CD8-positive, alpha-beta memory T cell (primary cell): ENCODE measurements around the gene ABCB6. TPM values are rescaled to one million over a fixed set of nuclear protein-coding genes. Genes with fewer than 3 reads are reported as not detected.
"Not testable (repeated sequence)": the region's sequence is repeated elsewhere in the genome, so short reads cannot be mapped to it uniquely, and the experiment has no call there.

Experiments used
- CTCF ChIA-PET: fragments of 350-600 bp; sonication (Branson Sonifier 250); formaldehyde crosslinking; loops from one replicate; lab custom pipeline; 2021; ENCODE audit warnings: antibody characterized with exemption; lab: Charles Lee
- POLR2A ChIA-PET: fragments of 350-600 bp; sonication (Branson Sonifier 250); formaldehyde crosslinking; loops from one replicate; lab custom pipeline; 2021; ENCODE audit warnings: antibody characterized with exemption; lab: Charles Lee
- DNase-seq, 5 donors: peaks; one replicate each; pipeline versions ENCODE4 v3.0.0 to v3.0.0-alpha.2; 2020 to 2022; ENCODE audit warnings: mixed read lengths in 1 of 5
- H3K27ac ChIP-seq: one replicate; pipeline ENCODE4 v1.7.0; 2013; ENCODE audit warnings: low read depth, mild to moderate bottlenecking, low read length, moderate library complexity
- H3K27me3 ChIP-seq: 2 replicates; pipeline ENCODE4 v1.7.0; 2013; ENCODE audit warnings: low read length, mild to moderate bottlenecking; ENCODE audit not compliant: insufficient read depth, poor library complexity, severe bottlenecking
- H3K36me3 ChIP-seq: 2 replicates; pipeline ENCODE4 v1.7.0; 2013; ENCODE audit warnings: mild to moderate bottlenecking, low read length, moderate library complexity; ENCODE audit not compliant: insufficient read depth
- H3K4me1 ChIP-seq: 2 replicates; pipeline ENCODE4 v1.7.0; 2013; ENCODE audit warnings: mild to moderate bottlenecking, low read length, moderate library complexity; ENCODE audit not compliant: insufficient read depth
- H3K4me3 ChIP-seq: 2 replicates; pipeline ENCODE4 v1.7.0; 2013; ENCODE audit warnings: mild to moderate bottlenecking, low read length
- H3K9me3 ChIP-seq: 2 replicates; pipeline ENCODE4 v1.7.0; 2013; ENCODE audit warnings: mild to moderate bottlenecking, low read length
- H3K27ac Mint-ChIP-seq, 8 donors: one replicate each; pipeline ENCODE4 v1.8.0; 2020 to 2021; ENCODE audit warnings: mixed read lengths in 8 of 8, mild to moderate bottlenecking in 6 of 8, inconsistent platforms in 3 of 8, moderate library complexity in 3 of 8
- H3K27me3 Mint-ChIP-seq, 2 donors: one replicate each; pipeline ENCODE4 v1.8.0; 2020 to 2021; ENCODE audit warnings: mixed read lengths in 2 of 2, mild to moderate bottlenecking in 1 of 2, moderate library complexity in 1 of 2
- H3K36me3 Mint-ChIP-seq, 3 donors: one replicate each; pipeline ENCODE4 v1.8.0; 2020 to 2021; ENCODE audit warnings: mixed read lengths in 3 of 3, inconsistent platforms in 1 of 3, mild to moderate bottlenecking in 1 of 3
- H3K4me1 Mint-ChIP-seq, 3 donors: one replicate each; pipeline ENCODE4 v1.8.0; 2020 to 2021; ENCODE audit warnings: mixed read lengths in 3 of 3, inconsistent platforms in 1 of 3, mild to moderate bottlenecking in 1 of 3
- H3K4me3 Mint-ChIP-seq, 7 donors: one replicate each; pipeline ENCODE4 v1.8.0; 2020 to 2021; ENCODE audit warnings: mixed read lengths in 7 of 7, mild to moderate bottlenecking in 6 of 7, moderate library complexity in 4 of 7, inconsistent platforms in 2 of 7
- H3K9me3 Mint-ChIP-seq, 5 donors: one replicate each; pipeline ENCODE4 v1.8.0; 2020 to 2022; ENCODE audit warnings: mixed read lengths in 5 of 5, mild to moderate bottlenecking in 3 of 5, moderate library complexity in 2 of 5, inconsistent platforms in 1 of 5
- polyA plus RNA-seq: library from polyadenylated mRNA; unstranded; fragments of 300-500 nt; fragmentation: Illumina TruSeq; gene quantifications from one replicate; pipeline ENCODE4 v1.2.3, GENCODE V29; 2021
- total RNA-seq, 2 experiments: library from RNA; stranded (reverse); gene quantifications; one replicate each; pipeline ENCODE4 v1.2.3, GENCODE V29; 2021

Gene ABCB6
- total and polyA plus RNA-seq, 3 experiments from 2014 or later: 2.1 to 22.8 (median 22.1) TPM

DNA sequence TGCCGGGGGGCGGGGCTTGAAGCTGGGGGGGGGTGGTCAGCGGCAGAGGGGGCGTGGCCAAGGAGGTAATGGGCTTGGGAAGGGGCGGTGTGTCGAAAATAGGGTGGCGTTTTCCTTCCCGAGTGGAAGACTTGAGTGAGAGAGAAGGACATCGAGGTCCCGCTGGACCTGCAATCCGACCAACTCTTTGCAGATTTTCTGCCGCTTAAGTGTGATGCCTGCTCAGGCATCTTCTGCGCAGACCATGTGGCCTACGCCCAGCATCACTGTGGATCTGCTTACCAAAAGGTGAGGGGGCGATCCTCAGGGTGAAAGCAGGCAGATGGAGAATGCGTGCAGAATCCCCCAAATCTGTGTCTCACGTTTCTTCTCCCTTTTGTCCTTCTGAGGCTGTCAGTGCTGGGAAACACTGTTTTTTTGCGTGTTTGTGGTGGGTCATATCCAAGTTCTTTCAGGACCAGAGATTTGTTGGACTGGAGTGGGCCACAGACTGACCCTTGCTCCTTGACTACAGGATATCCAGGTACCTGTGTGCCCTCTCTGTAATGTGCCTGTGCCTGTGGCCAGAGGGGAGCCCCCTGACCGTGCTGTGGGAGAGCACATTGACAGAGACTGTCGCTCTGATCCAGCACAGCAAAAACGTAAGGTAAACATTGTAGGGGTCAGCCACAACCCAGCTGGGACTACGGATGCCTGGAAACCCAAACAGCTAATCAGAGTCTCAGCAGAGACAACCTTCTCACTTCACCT, 11.4 kb downstream of the ABCB6 start:
- no peak for DNase-seq
- Mint-ChIP-seq H3K9me3 (no peaks in the 10 kb centered on the region), H3K36me3 (peaks cover 0 to 27% (median 1%) of the 10 kb centered on the region in 3 donors), H3K27me3 (no peaks in the 10 kb centered on the region), H3K4me3 (peak overlapping the region; percentile 88 to 97 (median 94)), H3K4me1 (peaks cover 32 to 53% (median 49%) of the 10 kb centered on the region in 3 donors), H3K27ac (peak overlapping the region; percentile 74 to 97 (median 90))
- Histone ChIP-seq H3K9me3 (no peaks in the 10 kb centered on the region), H3K36me3 (peaks cover 20% of the 10 kb centered on the region), H3K27ac (peak overlapping the region; percentile 85), H3K4me3 (peak overlapping the region; percentile 81), H3K4me1 (peaks cover 29% of the 10 kb centered on the region), H3K27me3 (no peaks in the 10 kb centered on the region)
- POLR2A ChIA-PET: interaction anchor here (0.8 to 3.9 kb wide), 12 partner anchors 23 to 315 kb away, joined by 3 to 88 read pairs (median 10); partner anchors contain the start of genes ANKZF1, ATG9A, CNPPD1 and DNAJB2
- CTCF ChIA-PET: interaction anchor here (0.9 to 7.1 kb wide), 8 partner anchors 11 to 87 kb away, joined by 3 to 110 read pairs (median 9); partner anchors contain the start of genes CNPPD1, NHEJ1 and SLC23A3

DNA sequence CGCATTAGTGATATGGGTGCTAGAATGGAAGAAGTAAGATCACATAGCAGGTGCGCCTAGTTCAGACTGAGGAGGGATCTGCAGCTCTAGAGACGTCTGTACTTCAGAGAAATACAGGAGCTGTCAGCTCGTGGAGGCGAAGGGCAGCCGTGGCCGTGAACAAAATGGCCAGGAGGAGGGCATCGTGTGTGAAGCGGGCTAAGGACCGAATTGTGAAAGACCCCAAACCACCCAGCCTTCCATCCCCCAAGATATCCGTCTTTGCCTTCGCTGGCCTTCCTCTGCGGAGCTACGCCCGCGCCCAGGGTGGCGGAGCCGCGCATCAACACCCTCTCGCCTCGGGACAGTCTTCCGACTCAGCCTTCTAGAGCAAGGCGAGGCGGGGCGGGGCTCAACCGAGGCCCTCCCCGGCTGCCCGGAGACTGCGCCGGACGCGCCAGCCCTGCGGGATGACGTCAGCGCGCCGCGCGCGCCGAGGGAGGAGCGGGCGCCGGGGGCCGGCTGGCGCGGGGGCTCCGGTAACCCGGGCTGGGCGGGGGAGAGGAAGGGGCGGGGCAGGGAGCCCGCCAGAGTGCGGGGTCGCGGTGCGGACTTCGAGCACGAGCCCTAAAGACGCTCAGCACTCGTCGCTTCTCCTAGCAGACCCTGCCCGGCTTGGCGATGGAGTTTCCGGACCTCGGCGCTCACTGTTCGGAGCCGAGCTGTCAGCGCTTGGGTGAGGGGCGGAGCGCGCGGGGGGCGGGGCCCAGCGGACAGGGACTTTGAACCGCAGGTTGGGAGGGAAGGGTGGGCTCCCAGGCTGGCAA, 12.2 kb downstream of the ABCB6 start, which contains the start of gene ZFAND2B:
Gene ZFAND2B (plus strand): TSS at position 455 of the 806 bp plus-strand sequence. CDS start 206 bp downstream, at position 661.
- Mint-ChIP-seq H3K27ac (peak within 1 kb of the TSS; percentile 95 to 99 (median 96)), H3K4me3 (peak within 1 kb of the TSS; percentile 88 to 97 (median 94)), H3K4me1 (peaks cover 32 to 53% (median 48%) of the 10 kb centered on the region in 3 donors), H3K27me3 (no peaks in the 10 kb centered on the region), H3K9me3 (no peaks in the 10 kb centered on the region), H3K36me3 (peaks cover 0 to 27% (median 0%) of the 10 kb centered on the region in 3 donors)
- peak; percentile 95 to 98 (median 96) for DNase-seq
- Histone ChIP-seq H3K4me3 (peak within 1 kb of the TSS; percentile 81), H3K4me1 (peaks cover 29% of the 10 kb centered on the region), H3K36me3 (peaks cover 20% of the 10 kb centered on the region), H3K9me3 (no peaks in the 10 kb centered on the region), H3K27me3 (no peaks in the 10 kb centered on the region), H3K27ac (peak within 1 kb of the TSS; percentile 85)
- CTCF ChIA-PET: interaction anchor here (0.7 to 7.1 kb wide), 13 partner anchors 11 to 88 kb away, joined by 3 to 70 read pairs (median 5); partner anchors contain the start of genes CNPPD1, GLB1L, NHEJ1 and SLC23A3
- POLR2A ChIA-PET: interaction anchor here (0.6 to 3.9 kb wide), 19 partner anchors 10 to 977 kb away, joined by 3 to 88 read pairs (median 5); partner anchors contain the start of genes ANKZF1, ATG9A, BCS1L and CNPPD1

DNA sequence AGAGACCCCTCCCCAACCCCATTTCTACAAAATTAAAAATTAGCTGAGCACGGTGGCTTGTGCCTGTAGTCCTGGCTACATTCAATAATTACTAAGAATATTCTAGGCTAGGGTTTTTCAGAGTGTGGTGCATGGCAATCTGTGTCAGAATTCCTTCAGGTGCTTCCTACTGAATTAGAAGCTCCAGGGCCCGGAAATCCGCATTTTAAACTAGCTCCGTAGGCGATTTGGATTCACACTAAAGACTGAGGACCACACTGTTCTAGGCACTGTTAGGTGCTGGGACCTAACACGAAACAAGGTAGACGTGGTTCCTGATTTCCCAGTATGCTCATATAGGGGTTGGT, 12.8 kb downstream of the ABCB6 start:
- H3K4me3 Mint-ChIP-seq: peak overlapping the region; percentile 88 to 97 (median 94)
- no peak for DNase-seq
- peaks cover 26 to 48% (median 44%) of the 10 kb centered on the region in 3 donors for H3K4me1 Mint-ChIP-seq
- no peaks in the 10 kb centered on the region for H3K27me3 Mint-ChIP-seq
- peak overlapping the region; percentile 81 for H3K4me3 ChIP-seq
- H3K36me3 Mint-ChIP-seq: peaks cover 0 to 27% (median 0%) of the 10 kb centered on the region in 3 donors
- CTCF ChIA-PET: interaction anchor here (0.7 to 7.1 kb wide), 10 partner anchors 13 to 89 kb away, joined by 3 to 70 read pairs (median 6); partner anchors contain the start of genes CNPPD1, GLB1L, NHEJ1 and SLC23A3
- H3K27me3 ChIP-seq: no peaks in the 10 kb centered on the region
- peaks cover 20% of the 10 kb centered on the region for H3K36me3 ChIP-seq
- peaks cover 0 to under 1% (median 0%) of the 10 kb centered on the region in 5 donors for H3K9me3 Mint-ChIP-seq
- POLR2A ChIA-PET: interaction anchor here (0.6 to 3.9 kb wide), 17 partner anchors 9 to 977 kb away, joined by 3 to 88 read pairs (median 5); partner anchors contain the start of genes ANKZF1, ATG9A, BCS1L and CNPPD1
- H3K27ac ChIP-seq: peak overlapping the region; percentile 85
- H3K27ac Mint-ChIP-seq: peak overlapping the region; percentile 95 to 99 (median 96)
- no peaks in the 10 kb centered on the region for H3K9me3 ChIP-seq
- H3K4me1 ChIP-seq: peaks cover 24% of the 10 kb centered on the region

DNA sequence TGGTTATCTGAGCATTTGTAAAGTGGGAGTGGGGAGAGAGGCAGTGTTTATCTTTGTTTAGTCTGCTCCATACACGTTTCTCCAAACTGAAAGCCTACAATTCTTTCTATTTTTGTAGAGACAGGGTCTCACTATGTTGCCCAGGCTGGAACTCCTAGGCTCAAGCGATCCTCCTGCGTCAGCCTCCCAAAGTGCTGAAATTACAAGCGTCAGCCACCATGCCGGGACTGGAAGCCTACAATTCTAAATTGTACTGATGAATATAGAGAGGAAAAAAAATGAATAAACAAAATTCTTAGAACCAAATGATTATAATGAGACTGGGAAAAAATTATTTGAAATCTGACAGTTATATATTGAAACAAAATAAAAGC, 13.6 kb downstream of the ABCB6 start:
- peak overlapping the region; percentile 34 to 99 (median 93) for H3K27ac Mint-ChIP-seq
- Histone ChIP-seq H3K4me1 (peaks cover 20% of the 10 kb centered on the region), H3K27ac (no peak overlapping the region), H3K4me3 (no peak overlapping the region), H3K27me3 (no peaks in the 10 kb centered on the region), H3K9me3 (no peaks in the 10 kb centered on the region), H3K36me3 (peaks cover 20% of the 10 kb centered on the region)
- peak overlapping the region in 4 of 7 donors; percentile 31 to 53 (median 39) for H3K4me3 Mint-ChIP-seq
- H3K27me3 Mint-ChIP-seq: no peaks in the 10 kb centered on the region
- H3K36me3 Mint-ChIP-seq: peaks cover 0 to 27% (median 0%) of the 10 kb centered on the region in 3 donors
- ChIA-PET POLR2A (interaction anchor here (2.1 to 3.9 kb wide), 3 partner anchors 25 to 49 kb away, joined by 16 to 88 read pairs (median 16); partner anchors contain the start of genes CNPPD1 and TUBA4A), CTCF (interaction anchor here (0.7 to 4.0 kb wide), 6 partner anchors 9 to 90 kb away, joined by 3 to 14 read pairs (median 6); partner anchors contain the start of genes CNPPD1 and NHEJ1)
- DNase-seq: no peak
- H3K4me1 Mint-ChIP-seq: peaks cover 31 to 49% (median 46%) of the 10 kb centered on the region in 3 donors
- peaks cover 0 to 5% (median 0%) of the 10 kb centered on the region in 5 donors for H3K9me3 Mint-ChIP-seq

DNA sequence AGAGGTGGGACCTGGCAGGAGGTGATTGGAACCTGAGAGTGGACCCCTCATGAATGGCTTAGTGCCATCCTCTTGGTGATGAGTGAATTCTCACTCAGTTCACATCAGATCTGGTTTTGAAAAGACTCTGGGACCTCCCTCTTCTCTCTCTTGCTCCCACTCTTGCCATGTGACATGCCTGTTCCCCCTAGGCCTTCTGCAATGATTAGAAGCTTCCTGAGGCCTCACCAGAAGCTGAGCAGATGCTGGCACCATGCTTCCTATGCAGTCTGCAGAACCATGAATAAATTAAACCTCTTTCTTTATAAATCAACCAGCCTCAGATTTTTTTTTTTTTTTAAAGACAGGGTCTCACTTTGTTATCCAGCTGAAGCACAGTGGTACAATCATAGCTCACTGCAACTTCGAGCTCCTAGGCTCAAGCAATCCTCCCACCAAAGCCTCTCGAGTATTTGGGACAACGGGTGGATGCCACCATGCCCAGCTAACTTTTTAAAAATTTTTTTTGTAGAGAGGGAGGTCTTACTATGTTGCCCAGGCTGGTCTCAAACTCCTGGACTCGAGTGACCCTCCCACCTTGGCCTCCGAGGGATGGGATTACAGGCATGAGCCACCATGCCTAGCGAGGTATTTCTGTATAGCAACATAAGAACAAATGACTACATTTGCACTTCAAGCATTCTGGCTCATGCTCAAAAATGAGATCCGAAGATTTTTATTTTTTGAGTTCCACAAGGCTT, 14.2 kb downstream of the ABCB6 start:
- peaks cover 24% of the 10 kb centered on the region for H3K4me1 ChIP-seq
- ChIA-PET CTCF (interaction anchor here (0.7 to 1.7 kb wide), 7 partner anchors 10 to 1016 kb away, joined by 3 to 4 read pairs (median 3); partner anchors contain the start of genes CNPPD1 and NHEJ1), POLR2A (interaction anchor here (3.9 kb wide), 1 partner anchor 29 kb away, joined by 88 read pairs; the partner anchor contains the start of gene CNPPD1)
- DNase-seq: no peak
- H3K27me3 ChIP-seq: no peaks in the 10 kb centered on the region
- Mint-ChIP-seq H3K27ac (peak overlapping the region in 6 of 8 donors; percentile 11 to 96 (median 83)), H3K4me1 (peaks cover 30 to 46% (median 44%) of the 10 kb centered on the region in 3 donors), H3K27me3 (no peaks in the 10 kb centered on the region), H3K9me3 (peaks cover 0 to 5% (median 0%) of the 10 kb centered on the region in 5 donors), H3K36me3 (peaks cover 0 to 26% (median 0%) of the 10 kb centered on the region in 3 donors), H3K4me3 (peak overlapping the region in 1 of 7 donors; percentile 37)
- H3K4me3 ChIP-seq: no peak overlapping the region
- H3K27ac ChIP-seq: no peak overlapping the region
- H3K9me3 ChIP-seq: no peaks in the 10 kb centered on the region
- peaks cover 20% of the 10 kb centered on the region for H3K36me3 ChIP-seq

DNA sequence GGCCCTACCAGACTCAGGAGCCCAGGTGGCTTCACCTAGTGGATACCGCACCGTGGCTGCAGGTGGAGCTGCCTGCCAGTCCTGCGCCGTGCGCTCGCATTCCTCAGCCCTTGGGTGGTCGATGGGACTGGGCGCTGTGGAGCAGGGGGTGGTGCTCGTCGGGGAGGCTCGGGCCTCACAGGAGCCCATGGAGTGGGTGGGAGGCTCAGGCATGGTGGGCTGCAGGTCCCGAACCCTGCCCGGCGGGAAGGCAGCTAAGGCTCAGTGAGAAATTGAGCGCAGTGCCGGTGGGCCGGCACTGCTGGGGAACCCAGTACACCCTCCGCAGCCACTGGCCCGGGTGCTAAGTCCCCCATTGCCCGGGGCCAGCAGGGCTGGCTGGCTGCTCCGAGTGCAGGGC, 17.4 kb downstream of the ABCB6 start:
- H3K36me3 ChIP-seq, H3K9me3 Mint-ChIP-seq, DNase-seq, H3K36me3 Mint-ChIP-seq, H3K9me3 ChIP-seq, H3K27me3 Mint-ChIP-seq, H3K4me3 ChIP-seq, H3K27ac ChIP-seq, H3K27me3 ChIP-seq: not testable (repeated sequence)
- ChIA-PET CTCF (interaction anchor here (0.8 to 4.4 kb wide), 11 partner anchors 10 to 93 kb away, joined by 3 to 17 read pairs (median 5); partner anchors contain the start of genes CNPPD1, GLB1L and STK16), POLR2A (interaction anchor here (1.8 to 2.1 kb wide), 2 partner anchors 18 to 25 kb away, joined by 6 to 20 read pairs; partner anchors contain the start of gene CNPPD1)
- peaks cover 14% of the 10 kb centered on the region for H3K4me1 ChIP-seq
- Mint-ChIP-seq H3K4me3 (peak overlapping the region in 1 of 7 donors; percentile 79), H3K27ac (peak overlapping the region in 2 of 8 donors; percentile 82 to 97), H3K4me1 (peaks cover 24 to 29% (median 24%) of the 10 kb centered on the region in 3 donors)
